ENCODE data around the gene PSKH1.

- no peak for TF ChIP-seq CTCF (optimal IDR thresholded peaks at IDR 0.05 in 1 of 3, IDR thresholded peaks at IDR 0.05 in 1 of 3, conservative IDR thresholded peaks at IDR 0.05 in 1 of 3; ENCODE audit: extremely low read depth in 1 of 3, insufficient read depth in 2 of 3, low read length in 3 of 3)
- TF ChIP-seq EZH2 (IDR thresholded peaks at IDR 0.05; ENCODE audit: low read length): no peak
Measured at GRCh38 chr16:67884684-67885083, 8.4 kb upstream of the PSKH1 start, which contains the start of gene NRN1L.

Measured in keratinocyte (primary cell).